GM19099 (cell line): Measurements from ENCODE around the gene CNTNAP5.

ENCODE experiments used
- POLR2A ChIP-seq: IDR thresholded peaks from 3 replicates; pipeline ENCODE4 v1.6.1; 2011; ENCODE audit warnings: low read depth; ENCODE audit not compliant: insufficient read length; ENCODE audit errors: extremely low read depth

CNTNAP5 gene

GRCh38 chr2:124482551-124482950, 457.5 kb downstream of the CNTNAP5 start:
- TF ChIP-seq POLR2A: no peak

- no peak for TF ChIP-seq POLR2A
These were observed 460.6 kb downstream of the CNTNAP5 start for GRCh38 chr2:124485659-124486058.

GRCh38 chr2:124489686-124490085, 464.6 kb downstream of the CNTNAP5 start:
- TF ChIP-seq POLR2A: no peak

GRCh38 chr2:124501575-124502152, 476.6 kb downstream of the CNTNAP5 start:
- TF ChIP-seq POLR2A: no peak

GRCh38 chr2:124514236-124514635, 489.1 kb downstream of the CNTNAP5 start:
- TF ChIP-seq POLR2A: no peak

GRCh38 chr2:124520953-124521352, 495.9 kb downstream of the CNTNAP5 start:
- TF ChIP-seq POLR2A: no peak

- no peak for TF ChIP-seq POLR2A
These were observed 498.0 kb downstream of the CNTNAP5 start for GRCh38 chr2:124523096-124523495.

GRCh38 chr2:124524155-124524915, 499.2 kb downstream of the CNTNAP5 start:
- TF ChIP-seq POLR2A: no peak

- no peak for TF ChIP-seq POLR2A
These were observed 501.1 kb downstream of the CNTNAP5 start for GRCh38 chr2:124526221-124526620.

- no peak for TF ChIP-seq POLR2A
These were observed 505.1 kb downstream of the CNTNAP5 start for GRCh38 chr2:124530203-124530602.

- TF ChIP-seq POLR2A: no peak
These were observed 508.3 kb downstream of the CNTNAP5 start for GRCh38 chr2:124533226-124533954.

GRCh38 chr2:124534028-124534427, 508.9 kb downstream of the CNTNAP5 start:
- TF ChIP-seq POLR2A: no peak

GRCh38 chr2:124535816-124536215, 510.7 kb downstream of the CNTNAP5 start:
- no peak for TF ChIP-seq POLR2A

- no peak for TF ChIP-seq POLR2A
These were observed 511.5 kb downstream of the CNTNAP5 start for GRCh38 chr2:124536591-124536990.

- TF ChIP-seq POLR2A: no peak
These were observed 513.5 kb downstream of the CNTNAP5 start for GRCh38 chr2:124538549-124538948.

- TF ChIP-seq POLR2A: no peak
These were observed 515.7 kb downstream of the CNTNAP5 start for GRCh38 chr2:124540805-124541204.
